Thyroid gland (tissue), 4 donors: ENCODE data around the gene SMG6. TPM values are rescaled to one million over a fixed set of nuclear protein-coding genes. Genes with fewer than 3 reads are reported as not detected.

ENCODE experiments used
- DNase-seq, 2 donors: peaks; one replicate each; pipeline ENCODE4 v3.0.0-alpha.2; 2019
- H3K27ac ChIP-seq, 3 donors: fragments of 200-600 bp; sonication (generic); 1 replicate in 2 of 3; 2 replicates in 1 of 3; pipeline ENCODE4 v1.5.1; 2016 to 2019; ENCODE audit warnings: mild to moderate bottlenecking in 1 of 3, moderate library complexity in 1 of 3
- H3K27me3 ChIP-seq: fragments of 200-600 bp; sonication (generic); one replicate; pipeline ENCODE4 v1.5.1; 2019
- H3K36me3 ChIP-seq, 2 donors: fragments of 200-600 bp; sonication (generic); one replicate each; pipeline ENCODE4 v1.5.1; 2016 to 2019
- H3K4me1 ChIP-seq, 2 donors: fragments of 200-600 bp; sonication (generic); one replicate each; pipeline ENCODE4 v1.5.1; 2017 to 2019
- H3K4me3 ChIP-seq, 3 donors: fragments of 200-600 bp; sonication (generic); replicated peaks in 1 of 3; 1 replicate in 2 of 3; 2 replicates in 1 of 3; pipeline ENCODE4 v1.5.1; 2016; ENCODE audit warnings: mild to moderate bottlenecking in 1 of 3
- H3K9me3 ChIP-seq: fragments of 200-600 bp; sonication (generic); one replicate; pipeline ENCODE4 v1.5.1; 2017
- POLR2A ChIP-seq, 2 donors: fragments of 450-650 bp; IDR thresholded peaks; one replicate each; pipeline ENCODE4 v1.6.1; 2017; ENCODE audit warnings: antibody characterized with exemption in 2 of 2, mild to moderate bottlenecking in 2 of 2, moderate library complexity in 1 of 2
- WGBS, 2 donors: methylation state at CpG; one replicate each; pipeline ENCODE4 v1.1.5; 2017; 5-methylcytosine and 5-hydroxymethylcytosine counted together
- intact Hi-C: fragments of 100-400 bp; cut with DNase I; formaldehyde crosslinking; loops from one replicate; pipeline ENCODE4 v1.15.1; 2023
- total RNA-seq, 4 donors: library from RNA; depleted of rRNA; stranded (reverse); fragments of >200 nt; gene quantifications; one replicate each; pipeline ENCODE4 v1.2.3, GENCODE V29; 2016
- TF ChIP-seq, protein P1 (sequence below), 6 experiments: fragments of 200-600 bp in 3 of 6; fragments of 450-650 bp in 3 of 6; sonication (generic) in 3 of 6; IDR thresholded peaks; one replicate each; pipeline ENCODE4 v1.5.1; 2016 to 2019; ENCODE audit warnings: antibody characterized with exemption in 6 of 6, mild to moderate bottlenecking in 2 of 6, inconsistent platforms in 1 of 6, moderate library complexity in 1 of 6

The SMG6 gene
- total RNA-seq, 4 donors from 2014 or later, result 26.0 to 35.9 (median 32.9) TPM

DNA sequence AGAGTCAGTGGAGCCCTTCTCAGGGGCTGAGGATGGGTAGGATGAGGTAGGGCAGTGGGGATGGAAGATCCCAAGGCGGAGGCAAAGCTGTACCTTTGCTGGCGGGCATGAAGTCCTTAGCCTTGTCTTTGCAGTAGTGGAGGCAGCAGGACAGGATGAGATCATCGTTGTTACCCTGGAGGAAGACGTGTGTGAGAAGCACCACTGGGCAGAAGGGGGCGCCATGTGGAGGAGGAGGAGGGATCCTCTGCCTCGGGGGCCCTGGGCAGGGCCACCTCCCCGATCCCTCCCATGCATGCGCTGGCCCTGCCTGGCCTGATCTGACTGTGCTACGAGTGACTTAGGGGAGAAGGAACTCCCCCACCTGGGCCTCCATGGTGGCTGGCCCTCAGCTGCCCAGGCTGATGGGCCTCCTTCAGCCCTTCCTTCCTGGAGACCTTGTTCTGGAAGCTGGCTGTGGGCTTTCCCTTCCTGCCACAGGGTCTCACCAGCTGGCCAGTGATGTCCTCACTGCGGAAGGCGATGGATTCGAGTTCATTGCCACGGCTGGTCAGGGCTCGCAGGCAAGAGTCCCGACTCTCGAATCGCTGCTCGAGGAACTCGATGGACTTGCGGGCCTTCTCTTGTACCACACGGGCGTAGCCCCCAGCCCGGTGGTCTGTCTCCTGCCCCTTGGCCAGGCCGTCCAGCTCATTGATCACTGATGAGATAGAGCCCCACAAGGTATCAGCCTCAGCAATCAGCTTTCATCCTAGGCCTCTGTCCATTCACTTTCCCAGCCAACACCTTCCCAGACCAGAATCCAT lies 238.4 kb downstream of the SMG6 start:
- DNase-seq, result no peak
- intact Hi-C loops, result no loop called here
- no peak overlapping the region for H3K4me3 ChIP-seq
- 82 to 87% methylated on average over 22 to 24 of the region's 24 CpGs for WGBS, 2 donors
- peaks cover 25 to 26% of the 10 kb centered on the region in 2 donors for H3K36me3 ChIP-seq
- no peaks in the 10 kb centered on the region for H3K27me3 ChIP-seq
- H3K4me1 ChIP-seq, result peaks cover 6 to 79% of the 10 kb centered on the region in 2 donors
- no peaks in the 10 kb centered on the region for H3K9me3 ChIP-seq
- no peak for TF ChIP-seq POLR2A (IDR thresholded peaks at IDR 0.05)
- TF ChIP-seq, protein P1, sequence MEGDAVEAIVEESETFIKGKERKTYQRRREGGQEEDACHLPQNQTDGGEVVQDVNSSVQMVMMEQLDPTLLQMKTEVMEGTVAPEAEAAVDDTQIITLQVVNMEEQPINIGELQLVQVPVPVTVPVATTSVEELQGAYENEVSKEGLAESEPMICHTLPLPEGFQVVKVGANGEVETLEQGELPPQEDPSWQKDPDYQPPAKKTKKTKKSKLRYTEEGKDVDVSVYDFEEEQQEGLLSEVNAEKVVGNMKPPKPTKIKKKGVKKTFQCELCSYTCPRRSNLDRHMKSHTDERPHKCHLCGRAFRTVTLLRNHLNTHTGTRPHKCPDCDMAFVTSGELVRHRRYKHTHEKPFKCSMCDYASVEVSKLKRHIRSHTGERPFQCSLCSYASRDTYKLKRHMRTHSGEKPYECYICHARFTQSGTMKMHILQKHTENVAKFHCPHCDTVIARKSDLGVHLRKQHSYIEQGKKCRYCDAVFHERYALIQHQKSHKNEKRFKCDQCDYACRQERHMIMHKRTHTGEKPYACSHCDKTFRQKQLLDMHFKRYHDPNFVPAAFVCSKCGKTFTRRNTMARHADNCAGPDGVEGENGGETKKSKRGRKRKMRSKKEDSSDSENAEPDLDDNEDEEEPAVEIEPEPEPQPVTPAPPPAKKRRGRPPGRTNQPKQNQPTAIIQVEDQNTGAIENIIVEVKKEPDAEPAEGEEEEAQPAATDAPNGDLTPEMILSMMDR (IDR thresholded peaks at IDR 0.05), result no peak
- H3K27ac ChIP-seq, result peak overlapping the region; percentile 37 to 61 (median 49)

DNA sequence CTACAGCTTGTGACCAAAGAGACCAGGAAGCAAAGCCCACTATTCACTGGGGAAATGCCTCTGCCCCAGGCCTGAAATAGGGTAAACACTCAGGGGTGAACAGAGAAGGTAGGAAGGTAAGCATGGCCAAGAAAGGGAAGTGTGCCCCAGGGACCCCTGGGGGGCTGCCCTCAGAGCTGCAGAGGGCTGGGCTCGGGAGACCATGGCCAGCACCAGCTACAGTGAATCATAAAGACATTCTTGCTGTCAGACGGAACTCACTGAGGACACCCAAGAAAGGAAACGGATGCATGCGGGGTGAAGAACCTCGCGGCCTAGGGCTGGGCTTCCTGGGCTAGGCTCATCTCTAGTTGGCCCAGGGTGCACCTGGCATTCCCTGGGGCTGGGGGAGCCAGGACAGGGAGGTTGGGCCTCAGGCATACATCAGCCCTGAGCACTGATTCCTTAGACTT lies 239.0 kb downstream of the SMG6 start:
- peaks cover 6 to 81% of the 10 kb centered on the region in 2 donors for H3K4me1 ChIP-seq
- intact Hi-C loops, result no loop called here
- H3K36me3 ChIP-seq, result peaks cover 25 to 26% of the 10 kb centered on the region in 2 donors

DNA sequence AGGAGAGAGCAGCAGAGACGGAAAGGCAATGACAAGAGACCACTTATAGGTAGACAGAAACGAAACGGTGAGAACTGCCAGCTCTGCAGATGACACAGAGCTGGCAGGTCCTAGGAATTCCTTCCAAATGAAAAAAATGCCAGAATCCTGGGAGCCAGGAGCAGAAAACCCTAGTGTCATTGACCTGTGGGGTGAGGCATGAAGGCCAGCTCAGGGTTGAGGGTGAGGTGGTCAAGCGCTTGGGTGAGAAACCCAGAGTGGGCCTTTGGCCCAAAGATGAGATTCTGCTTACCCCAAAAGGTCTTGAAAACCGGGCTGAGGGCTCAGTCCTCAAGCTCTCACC lies 239.5 kb downstream of the SMG6 start:
- peaks cover 6 to 83% of the 10 kb centered on the region in 2 donors for H3K4me1 ChIP-seq
- H3K36me3 ChIP-seq, result peaks cover 25 to 26% of the 10 kb centered on the region in 2 donors
- intact Hi-C loops, result no loop called here
- no peaks in the 10 kb centered on the region for H3K9me3 ChIP-seq
- no peak overlapping the region for H3K4me3 ChIP-seq
- H3K27me3 ChIP-seq, result no peaks in the 10 kb centered on the region
- no peak for TF ChIP-seq POLR2A (IDR thresholded peaks at IDR 0.05)
- TF ChIP-seq, protein P1 (IDR thresholded peaks at IDR 0.05), result no peak
- peak overlapping the region; percentile 49 to 61 (median 53) for H3K27ac ChIP-seq
- no peak for DNase-seq
- 67 to 72% methylated on average over 5 of the region's 5 CpGs for WGBS, 2 donors

More for the DNA sequence above, 239.0 kb downstream of the SMG6 start:
- Histone ChIP-seq H3K9me3 (no peaks in the 10 kb centered on the region), H3K27me3 (no peaks in the 10 kb centered on the region), H3K27ac (peak overlapping the region; percentile 49 to 61 (median 53)), H3K4me3 (no peak overlapping the region)
- 76 to 91% methylated on average over 4 to 6 of the region's 6 CpGs for WGBS, 2 donors
- DNase-seq, result no peak
- no peak for TF ChIP-seq POLR2A (IDR thresholded peaks at IDR 0.05)
- TF ChIP-seq, protein P1 (IDR thresholded peaks at IDR 0.05), result no peak

DNA sequence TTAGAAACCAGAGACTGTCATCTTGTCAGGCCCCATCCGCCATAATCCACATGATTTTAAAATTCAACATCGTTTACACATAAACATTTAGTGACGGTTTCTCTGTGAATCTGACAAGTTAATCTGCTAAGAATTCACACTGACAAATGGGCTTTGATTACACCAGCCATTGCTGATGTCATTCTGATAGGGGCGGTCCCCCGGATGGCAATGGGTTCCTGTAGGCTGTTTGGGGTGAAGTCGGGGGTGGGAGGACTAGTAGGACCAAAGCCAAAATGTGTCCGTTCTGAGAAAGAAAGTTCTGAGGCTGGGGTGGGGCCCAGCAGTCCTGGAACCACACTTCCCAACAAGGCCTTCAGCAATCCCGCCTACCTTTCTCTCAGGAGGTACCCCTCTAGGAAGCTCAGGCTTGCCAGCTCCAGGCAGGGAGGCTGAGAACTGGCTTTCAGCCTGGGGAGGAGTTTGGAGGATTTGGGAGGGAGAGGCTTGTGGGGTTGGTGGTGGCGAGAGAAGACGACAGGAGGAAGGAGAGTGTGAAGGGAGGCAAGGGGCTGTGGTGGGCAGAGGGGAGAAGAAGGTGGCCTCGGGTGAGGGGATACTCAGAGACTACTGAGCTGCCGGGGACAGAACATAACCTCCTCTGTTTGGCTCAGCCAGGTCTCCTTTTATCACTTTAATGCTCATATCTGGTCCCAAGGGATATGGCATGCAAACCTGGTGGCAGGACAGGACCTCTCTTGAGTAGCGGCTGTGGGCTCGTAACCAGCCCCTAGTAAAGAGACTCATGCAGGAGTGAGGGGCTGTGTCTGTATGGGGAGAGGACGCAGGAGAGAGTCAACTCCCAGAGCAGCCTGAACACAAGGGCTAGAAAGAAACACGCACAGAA lies 240.1 kb downstream of the SMG6 start:
- H3K36me3 ChIP-seq, result peaks cover 25 to 28% of the 10 kb centered on the region in 2 donors
- intact Hi-C loops, result no loop called here
- H3K4me1 ChIP-seq, result peaks cover 10 to 83% of the 10 kb centered on the region in 2 donors
- TF ChIP-seq, protein P1 (IDR thresholded peaks at IDR 0.05), result no peak
- no peak for TF ChIP-seq POLR2A (IDR thresholded peaks at IDR 0.05)
- WGBS, 2 donors, result 78 to 79% methylated on average over 16 of the region's 16 CpGs
- no peak for DNase-seq
- H3K9me3 ChIP-seq, result no peaks in the 10 kb centered on the region
- H3K27ac ChIP-seq, result peak overlapping the region; percentile 49 to 61 (median 53)
- no peaks in the 10 kb centered on the region for H3K27me3 ChIP-seq
- no peak overlapping the region for H3K4me3 ChIP-seq
